Neural crest cell (in vitro differentiated cells): ENCODE measurements around the gene LMAN1L. TPM values are rescaled to one million over a fixed set of nuclear protein-coding genes. Genes with fewer than 3 reads are reported as not detected.
A peak's percentile ranks its signal among the peaks of the same experiment; 100 is the strongest.

Experiments
- DNase-seq: peaks from one replicate; pipeline ENCODE4 v3.0.0; 2021; ENCODE audit warnings: low read depth, mixed read lengths, low spot score
- H3K27ac Mint-ChIP-seq: one replicate; pipeline ENCODE4 v1.8.0; 2021; ENCODE audit warnings: mild to moderate bottlenecking, mixed read lengths; ENCODE audit not compliant: unreplicated experiment
- H3K27me3 Mint-ChIP-seq: 2 replicates; pipeline ENCODE4 v1.8.0; 2021; ENCODE audit warnings: low read depth, mild to moderate bottlenecking, mixed read lengths
- H3K36me3 Mint-ChIP-seq: 2 replicates; pipeline ENCODE4 v1.8.0; 2021; ENCODE audit warnings: low read depth, mild to moderate bottlenecking, mixed read lengths
- H3K4me1 Mint-ChIP-seq: 2 replicates; pipeline ENCODE4 v1.8.0; 2021; ENCODE audit warnings: mixed read lengths
- H3K4me3 Mint-ChIP-seq: one replicate; pipeline ENCODE4 v1.8.0; 2021; ENCODE audit warnings: mild to moderate bottlenecking, mixed read lengths
- H3K9me3 Mint-ChIP-seq: 2 replicates; pipeline ENCODE4 v1.8.0; 2021; ENCODE audit warnings: mixed read lengths
- total RNA-seq: library from RNA; stranded (reverse); gene quantifications from 2 replicates; pipeline ENCODE4 v1.2.1, GENCODE V29; 2021
- TF ChIP-seq, protein P1 (sequence below): fragments of 200-600 bp; sonication (generic); conservative IDR thresholded peaks from 2 replicates; pipeline ENCODE4 v1.5.0; 2021; ENCODE audit warnings: antibody characterized with exemption, mild to moderate bottlenecking

LMAN1L gene
- total RNA-seq, 1 donor from 2014 or later: not detected

DNA sequence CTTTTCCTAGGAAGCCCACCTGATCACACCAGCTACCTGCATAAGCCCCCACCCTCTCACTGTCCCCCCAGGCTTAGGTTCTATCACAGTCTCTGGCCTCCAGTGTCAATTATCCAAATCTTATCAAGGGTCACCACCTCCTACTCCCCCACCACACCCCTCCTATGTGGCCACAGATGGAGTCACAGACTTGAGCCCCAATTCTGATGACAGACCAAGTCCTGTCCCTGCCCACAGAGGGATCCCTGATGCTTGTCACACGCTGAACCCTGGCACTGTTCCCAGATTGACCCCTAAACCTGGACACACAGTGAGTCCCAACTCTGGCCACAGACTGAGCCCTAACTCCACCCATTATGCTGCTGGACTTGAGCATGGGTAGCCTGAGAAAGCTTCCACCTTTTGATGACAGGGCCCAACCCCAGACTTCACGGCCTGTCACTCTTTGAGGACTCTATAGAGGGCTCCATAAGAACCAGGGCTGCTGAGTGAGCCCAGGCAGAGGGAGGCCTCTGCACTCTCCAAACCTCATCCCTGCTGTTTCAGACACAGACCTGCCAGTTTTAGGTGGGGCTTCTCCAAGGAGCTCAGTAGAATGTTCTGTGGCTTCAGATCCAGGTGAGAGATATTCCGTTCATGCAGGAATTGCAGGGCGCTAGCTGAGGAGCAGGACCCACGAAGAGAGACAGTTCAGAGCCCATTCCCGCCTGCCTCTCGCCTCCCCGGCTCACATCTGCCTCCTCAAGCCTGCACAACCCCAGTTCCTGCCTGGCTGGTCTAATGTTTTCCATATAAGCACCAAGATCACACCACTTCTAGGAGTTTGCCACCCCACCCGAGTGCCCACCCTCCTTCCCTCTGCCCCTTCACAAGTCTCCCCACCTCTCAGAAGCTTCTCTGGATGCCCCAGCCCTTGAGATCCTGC, 28.5 kb downstream of the LMAN1L start:
- no peaks in the 10 kb centered on the region for H3K27me3 Mint-ChIP-seq
- TF ChIP-seq, protein P1, sequence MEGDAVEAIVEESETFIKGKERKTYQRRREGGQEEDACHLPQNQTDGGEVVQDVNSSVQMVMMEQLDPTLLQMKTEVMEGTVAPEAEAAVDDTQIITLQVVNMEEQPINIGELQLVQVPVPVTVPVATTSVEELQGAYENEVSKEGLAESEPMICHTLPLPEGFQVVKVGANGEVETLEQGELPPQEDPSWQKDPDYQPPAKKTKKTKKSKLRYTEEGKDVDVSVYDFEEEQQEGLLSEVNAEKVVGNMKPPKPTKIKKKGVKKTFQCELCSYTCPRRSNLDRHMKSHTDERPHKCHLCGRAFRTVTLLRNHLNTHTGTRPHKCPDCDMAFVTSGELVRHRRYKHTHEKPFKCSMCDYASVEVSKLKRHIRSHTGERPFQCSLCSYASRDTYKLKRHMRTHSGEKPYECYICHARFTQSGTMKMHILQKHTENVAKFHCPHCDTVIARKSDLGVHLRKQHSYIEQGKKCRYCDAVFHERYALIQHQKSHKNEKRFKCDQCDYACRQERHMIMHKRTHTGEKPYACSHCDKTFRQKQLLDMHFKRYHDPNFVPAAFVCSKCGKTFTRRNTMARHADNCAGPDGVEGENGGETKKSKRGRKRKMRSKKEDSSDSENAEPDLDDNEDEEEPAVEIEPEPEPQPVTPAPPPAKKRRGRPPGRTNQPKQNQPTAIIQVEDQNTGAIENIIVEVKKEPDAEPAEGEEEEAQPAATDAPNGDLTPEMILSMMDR: no peak
- no peaks in the 10 kb centered on the region for H3K9me3 Mint-ChIP-seq
- H3K36me3 Mint-ChIP-seq: no peaks in the 10 kb centered on the region
- H3K4me1 Mint-ChIP-seq: peaks cover 23% of the 10 kb centered on the region
- peak overlapping the region; percentile 96 for H3K4me3 Mint-ChIP-seq
- no peak for DNase-seq
- H3K27ac Mint-ChIP-seq: peak overlapping the region; percentile 50

DNA sequence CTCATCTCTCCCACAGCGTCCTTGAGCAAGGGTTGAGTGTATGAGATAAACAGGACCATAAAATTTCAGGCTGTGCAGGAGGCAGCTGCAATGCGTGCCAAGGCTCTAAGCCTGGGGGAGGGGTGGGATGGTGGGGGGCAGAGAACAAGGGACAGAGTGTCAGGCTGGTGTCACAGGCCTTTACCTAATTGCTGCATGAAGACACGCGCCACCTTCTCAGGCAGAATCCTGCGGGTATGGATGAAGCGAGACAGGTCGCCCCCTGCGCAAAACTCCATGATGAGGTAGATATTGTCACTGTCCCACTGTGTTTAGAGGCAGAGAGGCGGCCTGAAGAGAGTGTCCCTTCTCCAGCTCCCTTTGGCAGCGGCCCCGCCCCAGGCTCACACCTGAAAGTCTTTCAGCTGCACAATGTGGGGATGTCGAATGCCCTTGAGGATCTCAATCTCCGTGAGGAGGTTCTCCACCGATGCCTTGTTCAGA, 29.3 kb downstream of the LMAN1L start:
- Mint-ChIP-seq H3K9me3 (no peaks in the 10 kb centered on the region), H3K4me1 (peaks cover 23% of the 10 kb centered on the region), H3K27ac (peak overlapping the region; percentile 67), H3K36me3 (no peaks in the 10 kb centered on the region), H3K4me3 (peak overlapping the region; percentile 96), H3K27me3 (no peaks in the 10 kb centered on the region)
- TF ChIP-seq, protein P1: no peak
- no peak for DNase-seq

DNA sequence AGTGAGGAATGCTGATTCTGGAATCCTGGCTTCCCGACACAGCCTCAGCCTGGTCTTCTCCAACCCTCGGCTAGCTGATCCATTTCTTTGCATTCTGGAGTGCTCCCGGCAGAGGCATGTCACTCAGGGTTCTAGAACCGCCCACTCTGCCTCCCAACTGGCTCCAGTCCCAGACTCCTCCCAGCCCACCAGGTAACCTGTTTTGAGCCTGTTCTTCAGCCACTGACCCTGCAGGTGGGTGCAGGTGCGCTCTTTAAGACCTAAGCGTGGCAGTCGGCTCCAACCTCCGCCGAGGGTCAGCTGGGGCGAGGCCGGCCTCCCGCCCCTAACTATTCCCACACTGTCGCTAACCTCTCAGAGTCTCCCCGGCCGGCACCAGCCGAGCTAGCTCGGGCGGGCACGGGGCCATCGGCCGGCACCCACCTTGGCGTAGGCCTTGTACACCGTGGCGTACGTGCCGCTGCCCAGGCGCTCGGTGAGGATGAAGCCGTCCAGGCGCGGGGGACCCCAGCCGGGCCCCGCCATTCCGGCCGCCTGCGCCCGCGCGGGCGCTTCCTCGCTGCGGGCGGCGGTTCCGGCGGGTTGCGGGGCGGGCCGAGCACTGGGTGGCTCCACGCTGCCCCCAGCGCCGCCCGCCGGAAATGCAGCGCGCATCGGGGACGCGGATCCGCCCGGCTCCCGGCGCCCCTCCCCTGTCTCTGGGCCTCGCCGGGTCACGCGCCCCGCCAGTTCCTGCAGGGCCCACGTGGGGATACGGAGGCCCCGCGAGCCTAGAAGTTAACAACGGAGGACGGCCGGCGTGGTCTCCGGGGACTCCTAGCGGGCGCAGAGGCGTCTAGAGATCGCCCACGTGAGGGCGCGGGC, 30.2 kb downstream of the LMAN1L start, which contains the start of gene ULK3:
Gene ULK3, minus strand, starts transcription at position 576 of the 864 bp plus-strand sequence. Its CDS starts 51 bp downstream, at position 525.
- H3K27ac Mint-ChIP-seq: peak within 1 kb of the TSS; percentile 97
- peak within 1 kb of the TSS; percentile 96 for H3K4me3 Mint-ChIP-seq
- H3K36me3 Mint-ChIP-seq: no peaks in the 10 kb centered on the region
- TF ChIP-seq, protein P1: peak; percentile 77
- no peaks in the 10 kb centered on the region for H3K9me3 Mint-ChIP-seq
- peak; percentile 91 for DNase-seq
- peaks cover 23% of the 10 kb centered on the region for H3K4me1 Mint-ChIP-seq
- H3K27me3 Mint-ChIP-seq: no peaks in the 10 kb centered on the region

DNA sequence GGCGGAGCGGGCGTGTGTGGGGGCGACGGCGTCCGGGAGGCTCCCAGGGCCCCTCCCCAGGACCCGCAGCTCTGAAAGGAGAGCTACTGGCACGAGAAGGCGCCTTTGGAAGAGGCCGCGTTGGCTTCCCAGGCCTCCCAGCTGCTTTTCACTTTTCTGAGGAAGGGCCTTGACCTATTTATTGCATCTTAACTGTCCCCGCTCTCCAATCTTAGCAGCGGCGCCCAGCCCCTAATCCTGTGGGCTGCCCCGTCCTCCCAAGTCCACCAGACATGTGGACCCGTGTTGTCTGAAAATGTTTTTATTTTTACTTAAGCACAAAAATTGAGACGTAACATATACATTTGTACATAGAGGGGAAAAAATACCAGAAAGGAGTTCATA, 30.8 kb downstream of the LMAN1L start:
- Mint-ChIP-seq H3K9me3 (no peaks in the 10 kb centered on the region), H3K36me3 (peaks cover 4% of the 10 kb centered on the region), H3K4me1 (peaks cover 23% of the 10 kb centered on the region), H3K27ac (peak overlapping the region; percentile 97), H3K4me3 (peak overlapping the region; percentile 90), H3K27me3 (no peaks in the 10 kb centered on the region)
- TF ChIP-seq, protein P1: no peak
- no peak for DNase-seq

DNA sequence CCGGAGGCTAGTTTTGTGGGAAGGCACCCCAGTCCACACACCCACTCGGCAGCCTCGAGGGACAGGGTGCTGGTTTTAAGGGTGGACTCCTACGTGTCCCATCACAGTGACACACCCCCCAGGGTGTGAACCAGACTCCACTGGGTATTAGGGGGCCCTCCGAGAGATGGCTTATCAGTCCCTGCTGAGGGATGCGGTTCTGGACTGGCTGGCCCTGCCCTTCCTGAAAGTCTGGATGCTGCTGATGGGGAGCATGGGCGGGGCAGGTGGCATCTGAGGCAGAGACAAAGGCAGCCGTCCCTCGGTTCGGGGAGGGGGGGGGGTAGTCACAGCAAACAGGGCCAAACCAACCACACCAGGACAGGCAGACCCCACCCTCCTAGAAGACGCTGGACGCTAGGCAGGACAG, 31.3 kb downstream of the LMAN1L start:
- TF ChIP-seq, protein P1: no peak
- Mint-ChIP-seq H3K27me3 (no peaks in the 10 kb centered on the region), H3K36me3 (peaks cover 7% of the 10 kb centered on the region), H3K27ac (no peak overlapping the region), H3K4me1 (peaks cover 23% of the 10 kb centered on the region), H3K9me3 (no peaks in the 10 kb centered on the region), H3K4me3 (peak overlapping the region; percentile 90)
- DNase-seq: no peak
